Measurements from ENCODE around the gene PPP1R15B.
A peak's percentile ranks its signal among the peaks of the same experiment; 100 is the strongest.

Gene PPP1R15B

DNA sequence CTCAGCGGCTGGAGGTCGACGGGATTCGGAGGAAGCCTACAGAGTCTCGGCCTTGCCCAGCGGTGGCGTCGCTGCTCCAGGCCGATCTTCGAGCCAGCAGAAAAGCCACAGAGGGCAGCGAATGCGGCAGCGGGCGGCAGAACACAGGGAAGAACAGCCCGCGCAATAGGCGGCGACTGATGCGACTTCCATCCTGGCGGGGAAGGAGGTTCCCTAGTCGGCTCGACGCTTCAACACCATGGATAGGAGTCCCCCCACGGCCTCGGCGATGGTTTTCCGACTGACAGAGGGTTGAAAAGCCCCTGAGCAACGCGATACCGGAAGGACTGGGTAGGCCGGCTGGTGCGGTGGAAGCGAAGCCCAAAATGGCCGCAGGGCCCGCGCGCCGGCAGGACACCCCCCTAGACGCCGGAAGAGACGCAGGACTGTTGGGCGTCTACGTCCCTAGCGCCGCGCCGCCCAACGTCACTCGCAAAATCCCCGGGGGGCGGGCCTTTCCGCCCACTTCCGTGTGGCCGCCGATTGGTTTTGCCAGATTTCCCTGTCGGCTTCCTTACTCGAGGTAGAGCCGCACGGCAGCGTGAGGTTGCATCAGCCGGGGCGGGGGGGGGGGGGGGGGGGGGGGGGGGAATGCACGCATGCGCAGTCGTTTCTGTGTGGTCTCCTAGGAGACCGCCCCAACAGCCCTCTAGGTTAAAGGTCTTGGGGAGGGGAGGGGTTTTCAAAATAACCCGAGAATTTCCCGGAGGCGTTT is at the start of gene PPP1R15B:
PPP1R15B (minus strand) TSS at position 367 of the 754 bp plus-strand sequence. CDS start 406 bp downstream, outside the sequence.
- DNase-seq: peak; percentile 98

DNA sequence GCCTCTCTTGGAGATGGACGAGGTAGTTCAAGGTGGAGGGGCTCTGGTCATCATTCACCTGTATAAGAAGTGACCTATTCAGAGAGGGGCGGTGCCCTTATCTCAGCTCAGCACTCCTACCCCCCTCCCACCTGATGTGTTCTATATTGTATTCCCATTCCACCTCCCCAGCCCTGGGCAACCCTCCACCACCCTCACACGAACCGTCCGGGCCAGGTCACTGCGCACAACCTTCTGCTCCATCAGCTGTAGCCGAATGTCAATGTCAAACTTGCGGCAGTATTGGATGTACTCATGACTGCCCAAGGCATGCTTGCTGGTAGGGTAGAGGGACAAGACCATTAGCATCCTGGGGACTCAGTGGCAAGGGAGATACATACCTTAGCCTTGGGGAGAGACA is 48.7 kb upstream of the PPP1R15B start:
- DNase-seq: no peak

DNA sequence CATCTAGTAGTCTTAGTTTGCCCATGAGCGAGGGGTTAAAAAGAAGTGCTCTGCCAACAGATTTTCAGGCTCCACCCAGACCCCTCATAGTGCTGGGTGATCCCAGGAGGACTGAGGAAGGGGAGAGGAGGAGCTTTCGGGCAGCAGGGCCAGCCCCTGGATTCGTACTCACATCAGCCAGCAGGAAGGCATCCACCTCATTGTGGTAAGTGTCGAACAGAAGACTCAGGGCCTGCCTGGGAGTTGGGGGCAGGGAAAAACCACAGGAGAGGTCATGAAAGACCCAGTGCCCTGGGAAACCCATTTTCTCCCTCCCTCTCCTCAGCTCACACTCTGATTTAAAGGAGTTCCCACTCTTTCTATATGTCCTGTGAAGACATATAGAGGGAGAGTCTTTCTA is 48.1 kb upstream of the PPP1R15B start:
- DNase-seq: no peak

GRCh38 chr1:204457666-204458065 is 46.0 kb upstream of the PPP1R15B start:
- no peak for DNase-seq

GRCh38 chr1:204456826-204457442 is 45.3 kb upstream of the PPP1R15B start:
- DNase-seq: no peak

DNA sequence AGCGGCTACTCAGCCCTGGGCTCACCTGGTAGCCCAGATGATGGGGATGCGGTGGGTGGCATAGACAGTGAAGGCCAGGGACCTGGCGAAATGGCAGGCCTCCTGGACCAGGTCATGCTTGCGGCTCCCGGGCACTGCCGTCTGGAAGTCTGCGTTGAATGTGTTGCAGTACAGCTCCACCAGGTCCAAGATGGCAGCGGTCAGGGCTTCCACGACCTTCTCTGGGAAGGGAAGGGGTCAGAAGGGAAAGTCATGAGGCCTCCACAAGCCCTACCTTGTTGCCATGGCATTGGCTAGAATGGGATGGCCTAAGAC is 44.2 kb upstream of the PPP1R15B start:
- no peak for DNase-seq

DNA sequence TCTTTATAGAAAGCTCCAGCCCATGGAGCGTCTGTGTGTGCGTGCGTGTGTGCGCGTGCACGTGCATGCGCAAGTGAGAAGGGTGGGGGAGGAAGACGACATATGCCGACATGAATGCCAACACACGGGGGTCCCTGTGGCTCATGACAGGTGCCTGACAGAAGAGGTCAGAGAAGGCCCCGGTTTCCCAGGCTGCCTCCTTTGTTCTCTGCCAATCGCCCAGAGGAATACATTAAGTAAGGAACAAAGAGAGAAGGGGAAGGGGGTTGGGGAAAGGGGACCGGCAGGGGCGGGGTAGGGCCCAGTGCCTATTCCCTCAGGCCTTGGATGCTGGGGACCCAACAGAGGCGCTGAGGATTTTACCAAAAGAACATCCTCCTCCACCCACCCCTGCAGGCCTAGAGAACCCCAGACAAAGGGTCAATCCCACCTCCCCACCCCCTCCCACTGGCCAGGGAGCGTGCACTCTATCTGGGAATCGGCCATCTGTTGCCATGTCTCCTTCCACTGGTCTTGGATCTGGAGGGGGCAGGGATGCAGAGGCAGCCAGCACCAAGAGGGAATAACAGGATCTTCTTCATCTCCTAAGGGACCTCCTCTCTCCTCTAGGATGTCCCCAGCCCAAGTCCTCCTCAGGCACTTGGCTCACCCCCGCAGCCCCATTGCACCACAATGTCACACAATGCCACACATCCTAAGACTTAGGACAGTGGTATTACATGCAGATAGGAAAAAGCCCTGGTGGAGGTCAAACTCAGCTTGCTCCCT is 43.6 kb upstream of the PPP1R15B start:
- no peak for DNase-seq

- DNase-seq: no peak
These were observed 42.9 kb upstream of the PPP1R15B start for GRCh38 chr1:204454476-204454875.

- no peak for DNase-seq
These were observed 41.6 kb upstream of the PPP1R15B start for GRCh38 chr1:204453141-204453772.

DNA sequence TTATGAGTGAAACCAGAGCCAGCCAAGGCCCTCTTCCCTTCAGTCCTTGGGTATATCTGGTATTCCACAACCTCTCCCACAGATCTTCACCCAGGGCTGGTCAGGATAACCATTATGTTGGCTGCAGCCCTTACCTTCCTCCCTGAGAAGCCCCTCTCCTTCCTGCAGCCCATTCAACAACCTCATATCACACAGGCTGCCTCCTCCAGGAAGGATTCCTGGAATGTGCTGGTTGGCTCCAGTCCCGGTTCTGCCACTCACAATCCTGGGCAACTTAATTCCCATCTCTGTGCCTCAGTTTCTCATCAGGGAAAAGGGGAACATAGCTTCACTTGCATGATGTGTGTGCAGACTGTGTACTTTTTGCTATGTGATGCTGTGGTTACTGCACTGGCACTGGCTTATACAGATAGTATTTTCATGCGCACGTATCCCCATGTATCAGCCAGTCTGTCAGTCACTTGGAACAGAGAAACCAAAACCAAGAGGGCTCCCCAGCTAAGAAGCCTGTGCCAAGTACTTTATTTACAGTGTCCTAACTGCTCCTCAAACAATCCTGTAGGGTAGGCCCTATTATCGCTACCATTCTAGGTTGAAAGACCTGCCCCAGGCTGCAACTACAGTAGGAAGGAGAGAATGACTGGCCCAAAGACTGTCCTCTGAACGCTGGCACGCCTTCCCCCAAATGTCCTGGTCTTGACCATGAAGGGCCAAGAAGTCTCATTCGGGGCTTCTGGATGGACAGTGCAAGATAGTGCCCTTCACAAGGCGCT is 39.9 kb upstream of the PPP1R15B start:
- DNase-seq: no peak

GRCh38 chr1:204450461-204451257 is 39.0 kb upstream of the PPP1R15B start:
- no peak for DNase-seq

GRCh38 chr1:204449678-204450280 is 38.2 kb upstream of the PPP1R15B start:
- no peak for DNase-seq

DNA sequence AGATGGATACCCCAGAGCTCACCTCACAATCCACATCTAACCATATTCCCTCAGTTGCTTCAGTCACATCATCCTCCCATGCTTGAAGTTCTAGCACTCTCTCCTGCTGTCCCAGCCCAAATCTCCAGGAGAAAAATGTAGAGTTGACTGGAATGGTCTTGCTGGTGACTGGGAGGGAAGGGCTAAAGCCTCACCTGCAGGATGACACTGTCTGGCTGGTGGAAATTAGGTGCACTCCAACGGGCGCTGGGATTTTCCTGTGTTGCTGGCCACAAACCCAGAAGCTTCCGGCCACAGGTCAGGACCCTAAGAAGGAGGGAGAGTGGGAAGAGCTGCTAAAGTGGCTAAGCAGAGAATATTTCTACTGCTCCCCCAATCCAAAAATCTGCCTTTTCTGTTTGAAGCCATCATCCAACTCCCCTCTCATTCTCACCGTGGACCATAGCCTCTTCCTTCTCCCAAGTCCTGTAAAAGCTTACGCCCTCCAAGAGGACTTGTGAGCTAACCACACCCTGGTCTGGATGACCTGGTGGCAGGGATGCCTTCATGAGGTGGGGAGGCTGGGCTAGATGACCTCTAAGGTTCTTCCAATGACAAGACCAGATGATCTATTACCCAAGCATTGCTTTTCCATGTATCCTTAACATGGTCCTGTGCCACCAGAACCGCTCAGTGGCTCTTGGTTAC is 37.5 kb upstream of the PPP1R15B start:
- no peak for DNase-seq

DNA sequence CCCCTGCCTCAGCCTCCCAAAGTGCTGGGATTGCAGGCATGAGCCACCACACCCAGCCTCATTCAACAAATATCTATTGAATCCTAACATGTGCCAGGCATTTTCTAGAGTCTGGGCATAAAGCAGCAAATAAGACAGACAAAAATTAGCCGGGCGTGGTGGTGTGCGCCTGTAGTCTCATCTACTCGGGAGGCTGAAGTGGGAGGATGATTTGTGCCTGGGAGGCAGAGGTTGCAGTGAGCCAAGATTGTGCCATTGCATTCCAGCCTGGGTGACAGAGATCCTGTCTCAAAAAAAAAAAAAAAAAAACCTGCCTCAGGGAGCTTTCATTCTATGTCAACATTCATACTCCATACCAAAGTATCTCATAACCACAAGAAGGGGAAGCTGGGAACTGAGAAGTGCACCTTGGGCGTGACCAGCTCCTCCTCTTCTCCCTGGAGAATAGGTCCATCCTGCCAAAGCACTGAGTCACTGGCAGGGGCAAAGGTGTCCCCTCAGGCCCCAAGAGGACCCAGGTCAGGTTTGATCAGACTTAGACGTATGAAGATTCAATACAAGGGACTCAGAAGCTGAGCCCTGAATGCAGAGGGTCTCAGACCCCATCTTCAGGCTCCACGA is 36.8 kb upstream of the PPP1R15B start:
- no peak for DNase-seq

DNA sequence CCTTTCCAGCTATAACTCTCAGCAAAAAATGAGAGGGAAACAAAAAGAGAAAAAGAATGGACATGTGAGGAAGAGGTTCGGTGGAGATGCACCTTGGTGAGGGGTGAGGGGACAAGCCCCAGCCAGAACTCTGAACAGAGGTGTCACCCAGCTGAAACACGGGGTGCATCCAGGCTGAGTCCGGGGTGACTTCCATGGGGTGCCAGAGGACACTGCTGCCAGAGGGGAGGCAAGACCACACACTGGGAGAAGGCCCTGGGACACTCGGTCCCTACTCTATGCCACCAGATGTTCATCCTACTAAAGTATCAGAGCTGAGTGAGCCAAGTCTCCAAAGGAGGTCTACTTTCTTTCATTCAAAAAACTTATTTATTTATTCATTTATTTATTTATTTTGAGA is 36.1 kb upstream of the PPP1R15B start:
- no peak for DNase-seq

DNA sequence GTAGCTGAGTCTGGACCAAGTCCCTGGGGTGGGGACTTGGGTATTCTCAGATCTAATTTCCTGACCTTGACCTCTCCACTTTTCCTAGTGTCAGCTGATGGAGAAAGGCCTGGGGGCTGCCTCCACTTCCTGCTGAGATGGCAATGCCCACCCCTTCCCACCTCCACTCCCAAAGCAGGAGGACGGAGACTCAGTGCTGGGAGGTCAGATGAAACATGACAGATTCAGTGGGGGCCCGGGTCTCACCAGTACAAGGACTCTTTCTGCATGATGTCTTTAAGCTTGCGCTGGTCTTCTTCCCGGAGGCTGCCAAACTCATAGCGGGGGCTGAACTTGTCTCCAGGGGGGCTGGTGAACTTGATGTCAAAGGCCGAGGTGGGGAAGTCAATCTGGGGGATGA is 35.6 kb upstream of the PPP1R15B start:
- no peak for DNase-seq

- DNase-seq: peak; percentile 97
These were observed 34.9 kb upstream of the PPP1R15B start for GRCh38 chr1:204446413-204447111.

GRCh38 chr1:204445860-204446412 is 34.3 kb upstream of the PPP1R15B start:
- peak; percentile 88 for DNase-seq

GRCh38 chr1:204443871-204444581 is 32.4 kb upstream of the PPP1R15B start:
- DNase-seq: no peak
